Measurements from ENCODE around the gene RTN3. TPM values are rescaled to one million over a fixed set of nuclear protein-coding genes. Genes with fewer than 3 reads are reported as not detected.

Gene RTN3
- total RNA-seq, 1 donor from 2014 or later: 44.8 TPM

GRCh38 chr11:63793161-63793560, 111.9 kb downstream of the RTN3 start:
- ATAC-seq (no peak), DNase-seq (no peak)
- intact Hi-C loops (cut with micrococcal nuclease): no loop called here

- DNase-seq: no peak
- no peak for ATAC-seq
- intact Hi-C loops (cut with micrococcal nuclease): no loop called here
These were observed 113.8 kb downstream of the RTN3 start for GRCh38 chr11:63795066-63795465.

GRCh38 chr11:63800921-63801320, 119.6 kb downstream of the RTN3 start:
- intact Hi-C loops (cut with micrococcal nuclease): no loop called here

GRCh38 chr11:63802637-63803414, 121.5 kb downstream of the RTN3 start:
- no peak for ATAC-seq
- intact Hi-C loops (cut with micrococcal nuclease): no loop called here
- DNase-seq: no peak

More at GRCh38 chr11:63800921-63801320, 119.6 kb downstream of the RTN3 start:
- ATAC-seq (no peak), DNase-seq (no peak)

- DNase-seq: no peak
- intact Hi-C loops (cut with micrococcal nuclease): no loop called here
- no peak for ATAC-seq
These were observed 123.0 kb downstream of the RTN3 start for GRCh38 chr11:63804259-63804658.

GRCh38 chr11:63805844-63806415, 124.6 kb downstream of the RTN3 start:
- ATAC-seq (peak; percentile 82), DNase-seq (no peak)
- intact Hi-C loops (cut with micrococcal nuclease): no loop called here

Other genes starting within 250 kb of the RTN3 start
- gene PLAAT5, start 190.3 kb upstream of the RTN3 start, total RNA-seq: 1.5 TPM
- 0.72 TPM for gene LGALS12, start 175.4 kb upstream of the RTN3 start, total RNA-seq
- 25.3 TPM for gene PLAAT4, start 144.7 kb upstream of the RTN3 start, total RNA-seq
- not detected for gene PLAAT2, start 118.1 kb upstream of the RTN3 start, total RNA-seq
- 149 TPM for gene PLAAT3, start 67.1 kb upstream of the RTN3 start, total RNA-seq
- gene ATL3, start 10.1 kb upstream of the RTN3 start, total RNA-seq: 13.6 TPM
- gene ZFTA, start 87.3 kb downstream of the RTN3 start, total RNA-seq: 16.4 TPM
- 13.1 TPM for gene SPINDOC, start 132.0 kb downstream of the RTN3 start, total RNA-seq
- gene MARK2, start 157.6 kb downstream of the RTN3 start, total RNA-seq: 49.4 TPM
- 14.5 TPM for gene RCOR2, start 235.7 kb downstream of the RTN3 start, total RNA-seq

All from left ventricle myocardium superior (tissue), 1 donor.